ENCODE results near the gene HBP1. TPM values are rescaled to one million over a fixed set of nuclear protein-coding genes. Genes with fewer than 3 reads are reported as not detected.

The HBP1 gene
- total and polyA plus RNA-seq, 2 of the 4 experiments (the other 2 are of a cell fraction), result 27.1 to 69.9 TPM

GRCh38 chr7:107220356-107220755, 51.6 kb downstream of the HBP1 start:
- H2BK5ac ChIP-seq (ENCODE audit: low read depth, low read length, poor library complexity, severe bottlenecking), result no peak overlapping the region
- DNase-seq, result no peak
- no peak overlapping the region for H3K4me2 ChIP-seq (ENCODE audit: low read depth, low read length)
- no peak overlapping the region for H2BK20ac ChIP-seq (ENCODE audit: low read depth, low read length)
- WGBS, 2 experiments (ENCODE audit: extremely low coverage in 2 of 2, insufficient read length in 1 of 2), result no CpG with 5 or more reads among the region's 5 CpGs
- H4K8ac ChIP-seq (ENCODE audit: low read depth in 2 of 2, low read length in 2 of 2), result no peak overlapping the region
- no peak overlapping the region for H3K4me3 ChIP-seq (ENCODE audit: insufficient read depth, low read depth, low read length)
- H4K20me1 ChIP-seq (ENCODE audit: insufficient read depth, low read length), result no peaks in the 10 kb centered on the region
- no peak overlapping the region for H3K23ac ChIP-seq (ENCODE audit: low read depth, low read length)
- CTCF ChIA-PET, result no interaction called here
- H4K91ac ChIP-seq (ENCODE audit: insufficient read depth, low read depth, low read length), result no peak overlapping the region
- H2BK15ac ChIP-seq (ENCODE audit: low read depth, low read length), result no peak overlapping the region
- in situ Hi-C loops (cut with MboI; ENCODE audit: low sequenced_read_pairs), result no loop called here
- TF ChIP-seq CEBPB (IDR thresholded peaks at IDR 0.05; ENCODE audit: low read depth, low read length) (no peak), RAD21 (IDR thresholded peaks at IDR 0.05; ENCODE audit: low read length) (no peak), SMC3 (IDR thresholded peaks at IDR 0.05; ENCODE audit: low read depth, low read length) (no peak), MAZ (IDR thresholded peaks at IDR 0.05; ENCODE audit: borderline replicate concordance, low read depth, low read length) (no peak), RFX5 (IDR thresholded peaks at IDR 0.05; ENCODE audit: low read depth, low read length) (no peak), CTCF (conservative IDR thresholded peaks at IDR 0.05; ENCODE audit: low read depth, low read length) (no peak)
- TF ChIP-seq, protein P1, sequence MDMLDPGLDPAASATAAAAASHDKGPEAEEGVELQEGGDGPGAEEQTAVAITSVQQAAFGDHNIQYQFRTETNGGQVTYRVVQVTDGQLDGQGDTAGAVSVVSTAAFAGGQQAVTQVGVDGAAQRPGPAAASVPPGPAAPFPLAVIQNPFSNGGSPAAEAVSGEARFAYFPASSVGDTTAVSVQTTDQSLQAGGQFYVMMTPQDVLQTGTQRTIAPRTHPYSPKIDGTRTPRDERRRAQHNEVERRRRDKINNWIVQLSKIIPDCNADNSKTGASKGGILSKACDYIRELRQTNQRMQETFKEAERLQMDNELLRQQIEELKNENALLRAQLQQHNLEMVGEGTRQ (IDR thresholded peaks at IDR 0.05; ENCODE audit: low read depth, low read length), result no peak
- TF ChIP-seq, protein P2, sequence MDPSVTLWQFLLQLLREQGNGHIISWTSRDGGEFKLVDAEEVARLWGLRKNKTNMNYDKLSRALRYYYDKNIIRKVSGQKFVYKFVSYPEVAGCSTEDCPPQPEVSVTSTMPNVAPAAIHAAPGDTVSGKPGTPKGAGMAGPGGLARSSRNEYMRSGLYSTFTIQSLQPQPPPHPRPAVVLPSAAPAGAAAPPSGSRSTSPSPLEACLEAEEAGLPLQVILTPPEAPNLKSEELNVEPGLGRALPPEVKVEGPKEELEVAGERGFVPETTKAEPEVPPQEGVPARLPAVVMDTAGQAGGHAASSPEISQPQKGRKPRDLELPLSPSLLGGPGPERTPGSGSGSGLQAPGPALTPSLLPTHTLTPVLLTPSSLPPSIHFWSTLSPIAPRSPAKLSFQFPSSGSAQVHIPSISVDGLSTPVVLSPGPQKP (IDR thresholded peaks at IDR 0.05; ENCODE audit: borderline replicate concordance, low read depth, low read length), result no peak
- no peak overlapping the region for H2AFZ ChIP-seq (replicated peaks; ENCODE audit: low read length, poor library complexity)
- H3K56ac ChIP-seq (ENCODE audit: extremely low read depth, insufficient read depth, low read length), result no peak overlapping the region
- BruUV-seq (replicated peaks), result no TSS peak
- H2AK5ac ChIP-seq (ENCODE audit: low read depth, low read length), result no peak overlapping the region
- H3K4ac ChIP-seq (ENCODE audit: low read depth, low read length), result no peak overlapping the region
- H2AK9ac ChIP-seq (replicated peaks; ENCODE audit: low read depth, low read length, poor library complexity), result no peak overlapping the region
- no peak overlapping the region for H2BK120ac ChIP-seq (ENCODE audit: low read depth, low read length)
- dilution Hi-C loops (cut with HindIII; ENCODE audit: low sequenced_read_pairs, unreplicated experiment), result no loop called here
- peaks cover 6% of the 10 kb centered on the region for H3K9me1 ChIP-seq (ENCODE audit: insufficient read depth, low read length)
- no peaks in the 10 kb centered on the region; the same call in 1 of the 2 replicates for H3K36me3 ChIP-seq (ENCODE audit: control insufficient read depth, insufficient read depth, low read length)
- no peak overlapping the region for H3K27ac ChIP-seq (ENCODE audit: insufficient read depth, low read length)
- ATAC-seq (ENCODE audit: low read depth), result no peak
- POLR2A ChIA-PET (ENCODE audit: unreplicated experiment), result no interaction called here
- H3K4me1 ChIP-seq (ENCODE audit: control insufficient read depth, insufficient read depth, low read length), result peaks cover 6% of the 10 kb centered on the region
- H3K79me1 ChIP-seq (ENCODE audit: low read depth in 1 of 2, low read length in 2 of 2), result peaks cover 0 to 4% of the 10 kb centered on the region in 2 experiments; a peak in 1 of 4 replicates
- no peaks in the 10 kb centered on the region for H3K9me3 ChIP-seq (ENCODE audit: control insufficient read depth, insufficient read depth, low read length)
- H4K5ac ChIP-seq (ENCODE audit: low read depth, low read length), result no peak overlapping the region
- no peak overlapping the region for H3K14ac ChIP-seq (replicated peaks; ENCODE audit: low read depth, low read length)
- no peaks in the 10 kb centered on the region for H3K27me3 ChIP-seq (ENCODE audit: control insufficient read depth, insufficient read depth, low read length)
- intact Hi-C loops (cut with micrococcal nuclease), result no loop called here
- H3K9ac ChIP-seq (ENCODE audit: low read depth, low read length), result no peak overlapping the region
- H3K18ac ChIP-seq (ENCODE audit: low read depth, low read length), result no peak overlapping the region

Measured in IMR-90 (cell line).